ENCODE measurements around the gene CEACAM20. TPM values are rescaled to one million over a fixed set of nuclear protein-coding genes. Genes with fewer than 3 reads are reported as not detected.

CEACAM20 gene
- total and polyA plus RNA-seq, 12 donors: 0.07 to 0.50 (median 0.20) TPM; not detected in 9

DNA sequence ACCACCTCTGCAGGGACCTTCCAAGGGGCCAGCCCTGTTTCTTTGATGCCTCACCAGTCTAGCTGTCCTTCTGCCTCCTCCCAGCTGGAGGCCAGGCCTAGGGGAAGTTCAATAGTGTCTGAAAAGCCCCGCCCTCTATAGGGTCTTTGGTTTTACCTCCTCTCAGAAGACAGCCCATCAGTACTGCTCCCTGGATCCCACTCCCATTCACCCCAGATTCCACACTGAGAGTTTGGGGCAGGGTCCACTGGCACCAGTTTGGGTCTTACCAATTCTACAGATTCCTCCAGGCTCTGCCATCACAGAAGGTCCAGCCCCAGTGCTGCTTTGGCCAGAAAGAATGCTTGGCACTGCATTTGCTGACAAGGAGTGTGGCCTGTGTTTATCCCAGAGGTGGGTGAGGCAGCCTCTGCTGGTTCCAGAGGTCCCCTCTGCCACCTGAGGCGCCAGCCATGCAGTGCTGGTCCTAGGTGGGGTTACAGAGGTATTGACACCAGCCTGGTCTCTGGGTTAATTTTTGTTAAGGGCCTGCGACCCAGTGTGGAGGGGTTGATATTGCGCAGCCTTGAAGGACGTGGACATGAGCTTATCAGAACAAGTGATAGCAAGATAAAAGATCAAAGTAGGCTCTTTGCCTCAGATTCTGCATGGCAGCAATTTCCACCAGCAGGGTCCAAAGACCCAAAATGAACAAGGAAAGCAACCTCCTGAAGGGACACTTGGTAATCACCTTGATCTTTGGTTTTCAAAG lies 42.5 kb upstream of the CEACAM20 start:
- Histone ChIP-seq H3K4me3 (no peak overlapping the region), H3K36me3 (replicated peaks in 1 of 2) (no peaks in the 10 kb centered on the region), H3K27ac (peak overlapping the region in 1 of 5 donors; percentile 41), H3K9me3 (replicated peaks in 1 of 3) (no peaks in the 10 kb centered on the region), H3K27me3 (no peaks in the 10 kb centered on the region), H3K4me1 (replicated peaks in 1 of 2) (peaks cover 23 to 29% of the 10 kb centered on the region in 2 donors)
- intact Hi-C loops (cut with DNase I): loop anchor here (5.0 kb wide), 2 partner anchors 70 to 85 kb away; partner anchors contain the start of gene PVR (in 1 of the 2)
- TF ChIP-seq, protein P1, sequence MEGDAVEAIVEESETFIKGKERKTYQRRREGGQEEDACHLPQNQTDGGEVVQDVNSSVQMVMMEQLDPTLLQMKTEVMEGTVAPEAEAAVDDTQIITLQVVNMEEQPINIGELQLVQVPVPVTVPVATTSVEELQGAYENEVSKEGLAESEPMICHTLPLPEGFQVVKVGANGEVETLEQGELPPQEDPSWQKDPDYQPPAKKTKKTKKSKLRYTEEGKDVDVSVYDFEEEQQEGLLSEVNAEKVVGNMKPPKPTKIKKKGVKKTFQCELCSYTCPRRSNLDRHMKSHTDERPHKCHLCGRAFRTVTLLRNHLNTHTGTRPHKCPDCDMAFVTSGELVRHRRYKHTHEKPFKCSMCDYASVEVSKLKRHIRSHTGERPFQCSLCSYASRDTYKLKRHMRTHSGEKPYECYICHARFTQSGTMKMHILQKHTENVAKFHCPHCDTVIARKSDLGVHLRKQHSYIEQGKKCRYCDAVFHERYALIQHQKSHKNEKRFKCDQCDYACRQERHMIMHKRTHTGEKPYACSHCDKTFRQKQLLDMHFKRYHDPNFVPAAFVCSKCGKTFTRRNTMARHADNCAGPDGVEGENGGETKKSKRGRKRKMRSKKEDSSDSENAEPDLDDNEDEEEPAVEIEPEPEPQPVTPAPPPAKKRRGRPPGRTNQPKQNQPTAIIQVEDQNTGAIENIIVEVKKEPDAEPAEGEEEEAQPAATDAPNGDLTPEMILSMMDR (IDR thresholded peaks at IDR 0.05): no peak
- no peak for TF ChIP-seq POLR2A (IDR thresholded peaks at IDR 0.05)
- WGBS, 4 donors: 56 to 67% (median 62%) methylated on average over 5 of the region's 5 CpGs
- peak in 2 of 7 donors; percentile 20 to 31 for DNase-seq

DNA sequence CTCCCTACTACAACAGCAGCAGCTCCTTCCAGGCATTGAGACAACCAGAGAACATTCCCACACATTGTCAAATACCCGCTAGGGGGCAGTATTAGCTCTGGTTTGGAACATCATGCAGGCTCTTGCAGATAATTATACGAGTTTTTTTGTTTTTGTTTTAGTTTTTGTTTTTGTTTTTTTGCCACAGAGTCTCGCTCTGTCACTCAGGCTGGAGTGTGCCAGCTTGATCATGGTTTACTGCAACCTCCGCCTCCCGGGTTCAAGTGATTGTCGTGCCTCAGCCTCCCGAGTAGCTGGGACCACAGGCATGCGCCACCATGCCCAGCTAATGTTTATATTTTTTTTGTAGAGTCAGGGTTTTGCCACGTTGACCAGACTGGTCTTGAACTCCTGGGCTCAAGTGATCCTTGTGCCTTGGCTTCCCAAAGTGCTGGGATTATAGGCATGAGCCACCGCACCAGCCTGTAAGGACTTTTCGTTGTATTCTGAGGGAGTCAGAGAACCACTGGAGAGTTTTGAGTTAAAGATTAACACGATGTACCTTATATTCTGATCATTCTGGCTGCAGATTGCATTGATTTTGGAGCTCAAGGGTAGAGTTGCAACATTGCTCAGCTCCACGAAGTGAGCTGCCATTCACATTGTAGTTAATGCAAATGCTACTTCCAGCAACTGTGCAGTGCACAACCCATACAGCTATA lies 41.7 kb upstream of the CEACAM20 start:
- 33 to 42% (median 38%) methylated on average over 12 to 13 of the region's 13 CpGs for WGBS, 4 donors
- intact Hi-C loops (cut with DNase I): loop anchor here (5.0 kb wide), 2 partner anchors 71 to 86 kb away; partner anchors contain the start of gene PVR (in 1 of the 2)
- H3K4me3 ChIP-seq: no peak overlapping the region
- H3K27ac ChIP-seq: no peak overlapping the region
- peaks cover 23 to 33% of the 10 kb centered on the region in 2 donors for H3K4me1 ChIP-seq (replicated peaks in 1 of 2)
- peak; percentile 73 to 91 (median 82) for DNase-seq
- H3K27me3 ChIP-seq: no peaks in the 10 kb centered on the region
- no peaks in the 10 kb centered on the region for H3K9me3 ChIP-seq (replicated peaks in 1 of 3)
- no peaks in the 10 kb centered on the region for H3K36me3 ChIP-seq (replicated peaks in 1 of 2)
- no peak for TF ChIP-seq POLR2A (IDR thresholded peaks at IDR 0.05)
- TF ChIP-seq, protein P1 (IDR thresholded peaks at IDR 0.05): peak; percentile 70 to 87 (median 82)

DNA sequence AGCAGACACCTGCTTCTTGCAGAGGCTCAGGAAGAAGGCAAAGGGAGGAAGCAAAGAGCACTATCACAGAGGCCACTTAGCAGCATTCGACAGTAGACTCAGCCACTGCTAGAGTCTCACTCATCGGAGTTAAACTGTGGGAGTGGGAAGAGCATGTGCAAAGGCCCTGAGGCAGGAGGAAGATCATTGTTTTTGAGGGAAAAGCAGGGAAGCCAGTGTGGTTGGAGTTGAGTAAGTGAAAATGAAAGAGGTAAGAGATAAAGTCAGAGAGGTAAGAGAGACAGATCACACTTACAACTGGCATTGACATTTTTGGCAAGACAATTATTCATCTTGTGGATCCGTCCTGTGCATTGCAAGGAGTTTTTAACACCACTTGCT lies 41.1 kb upstream of the CEACAM20 start:
- H3K27me3 ChIP-seq: no peaks in the 10 kb centered on the region
- intact Hi-C loops (cut with DNase I): loop anchor here (5.0 kb wide), 2 partner anchors 72 to 87 kb away; partner anchors contain the start of gene PVR (in 1 of the 2)
- WGBS, 4 donors: 30 to 44% (median 41%) methylated on average over 3 of the region's 3 CpGs

DNA sequence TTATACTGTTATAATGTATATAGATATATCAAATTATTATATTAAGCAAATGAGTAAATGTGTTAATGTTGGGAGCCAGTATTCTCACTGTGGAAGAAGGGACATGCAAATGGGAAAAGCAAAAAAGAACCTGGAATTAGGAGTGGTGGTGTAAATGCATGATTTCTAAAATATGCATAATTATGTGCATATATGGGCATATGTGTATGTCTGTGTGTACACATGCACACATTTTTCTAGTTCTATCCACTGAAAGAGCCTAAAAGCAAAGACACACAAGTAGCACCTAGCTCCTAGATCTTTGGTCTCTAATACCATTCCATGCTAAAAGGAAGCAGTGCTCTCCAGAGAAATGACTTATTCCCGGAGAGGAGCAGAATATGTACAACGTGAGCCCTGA lies 38.3 kb upstream of the CEACAM20 start:
- intact Hi-C loops (cut with DNase I): no loop called here
- DNase-seq: no peak
- WGBS, 4 donors: 73 to 86% (median 80%) methylated on average over 2 of the region's 2 CpGs
- Histone ChIP-seq H3K4me1 (replicated peaks in 1 of 2) (peaks cover 15 to 29% of the 10 kb centered on the region in 2 donors), H3K36me3 (replicated peaks in 1 of 2) (no peaks in the 10 kb centered on the region), H3K27ac (no peak overlapping the region), H3K27me3 (no peaks in the 10 kb centered on the region), H3K4me3 (no peak overlapping the region), H3K9me3 (replicated peaks in 1 of 3) (no peaks in the 10 kb centered on the region)
- TF ChIP-seq, protein P1 (IDR thresholded peaks at IDR 0.05): no peak
- TF ChIP-seq POLR2A (IDR thresholded peaks at IDR 0.05): no peak

More for the DNA sequence above, 41.1 kb upstream of the CEACAM20 start:
- H3K36me3 ChIP-seq (replicated peaks in 1 of 2): no peaks in the 10 kb centered on the region
- peaks cover 23 to 38% of the 10 kb centered on the region in 2 donors for H3K4me1 ChIP-seq (replicated peaks in 1 of 2)
- no peaks in the 10 kb centered on the region for H3K9me3 ChIP-seq (replicated peaks in 1 of 3)
- DNase-seq: no peak
- H3K27ac ChIP-seq: no peak overlapping the region
- no peak overlapping the region for H3K4me3 ChIP-seq
- TF ChIP-seq, protein P1 (IDR thresholded peaks at IDR 0.05): no peak
- no peak for TF ChIP-seq POLR2A (IDR thresholded peaks at IDR 0.05)

Data from adrenal gland (tissue), 12 donors.